GM13976 (cell line): ENCODE results near the gene SRP68.

Experiments used
- DNase-seq: peaks from one replicate; pipeline ENCODE4 v3.0.0; 2012; ENCODE audit warnings: low spot score
- in situ Hi-C: fragments of 300-500 bp; cut with MboI; formaldehyde crosslinking; loops from one replicate; pipeline ENCODE4 v1.12.0; 2022; ENCODE audit warnings: low sequenced_read_pairs, mixed read lengths, inconsistent platforms; ENCODE audit not compliant: unreplicated experiment
- TF ChIP-seq, protein P1 (sequence below): IDR thresholded peaks from 2 replicates; pipeline ENCODE4 v1.5.1; 2012; ENCODE audit warnings: borderline replicate concordance, mild to moderate bottlenecking; ENCODE audit not compliant: insufficient read depth; ENCODE audit errors: extremely low read depth, missing control alignments, control extremely low read depth

SRP68 gene

DNA sequence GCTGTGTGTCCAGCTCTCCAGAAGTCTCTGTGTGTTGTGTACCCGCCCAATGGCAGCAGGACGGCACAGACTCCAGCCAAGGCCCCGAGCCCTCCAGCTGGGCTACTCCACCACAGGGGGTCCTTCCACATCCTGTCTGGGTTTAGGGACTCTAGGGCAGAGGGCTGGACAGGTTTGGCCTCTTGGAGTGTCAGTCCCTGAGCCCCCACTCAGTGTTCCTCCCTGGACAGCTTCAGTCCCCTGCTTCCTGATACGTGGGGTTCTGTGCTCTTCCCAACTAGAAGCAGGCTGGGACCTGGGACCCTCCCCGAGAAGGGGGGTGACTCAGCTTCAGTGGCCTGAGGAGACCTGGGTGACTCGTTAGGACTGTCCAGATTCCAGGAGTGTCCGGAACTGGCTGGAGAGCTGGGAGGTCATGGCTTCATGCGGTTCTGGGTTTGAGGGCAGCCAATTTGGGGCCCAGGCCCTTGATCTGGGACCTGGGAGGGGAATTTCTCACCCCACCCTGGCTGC, 67.5 kb downstream of the SRP68 start:
- TF ChIP-seq, protein P1, sequence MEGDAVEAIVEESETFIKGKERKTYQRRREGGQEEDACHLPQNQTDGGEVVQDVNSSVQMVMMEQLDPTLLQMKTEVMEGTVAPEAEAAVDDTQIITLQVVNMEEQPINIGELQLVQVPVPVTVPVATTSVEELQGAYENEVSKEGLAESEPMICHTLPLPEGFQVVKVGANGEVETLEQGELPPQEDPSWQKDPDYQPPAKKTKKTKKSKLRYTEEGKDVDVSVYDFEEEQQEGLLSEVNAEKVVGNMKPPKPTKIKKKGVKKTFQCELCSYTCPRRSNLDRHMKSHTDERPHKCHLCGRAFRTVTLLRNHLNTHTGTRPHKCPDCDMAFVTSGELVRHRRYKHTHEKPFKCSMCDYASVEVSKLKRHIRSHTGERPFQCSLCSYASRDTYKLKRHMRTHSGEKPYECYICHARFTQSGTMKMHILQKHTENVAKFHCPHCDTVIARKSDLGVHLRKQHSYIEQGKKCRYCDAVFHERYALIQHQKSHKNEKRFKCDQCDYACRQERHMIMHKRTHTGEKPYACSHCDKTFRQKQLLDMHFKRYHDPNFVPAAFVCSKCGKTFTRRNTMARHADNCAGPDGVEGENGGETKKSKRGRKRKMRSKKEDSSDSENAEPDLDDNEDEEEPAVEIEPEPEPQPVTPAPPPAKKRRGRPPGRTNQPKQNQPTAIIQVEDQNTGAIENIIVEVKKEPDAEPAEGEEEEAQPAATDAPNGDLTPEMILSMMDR, result no peak
- DNase-seq, result no peak
- in situ Hi-C loops, result loop anchor here (10.0 kb wide), 1 partner anchor 290 kb away; no protein-coding TSS in a partner anchor

DNA sequence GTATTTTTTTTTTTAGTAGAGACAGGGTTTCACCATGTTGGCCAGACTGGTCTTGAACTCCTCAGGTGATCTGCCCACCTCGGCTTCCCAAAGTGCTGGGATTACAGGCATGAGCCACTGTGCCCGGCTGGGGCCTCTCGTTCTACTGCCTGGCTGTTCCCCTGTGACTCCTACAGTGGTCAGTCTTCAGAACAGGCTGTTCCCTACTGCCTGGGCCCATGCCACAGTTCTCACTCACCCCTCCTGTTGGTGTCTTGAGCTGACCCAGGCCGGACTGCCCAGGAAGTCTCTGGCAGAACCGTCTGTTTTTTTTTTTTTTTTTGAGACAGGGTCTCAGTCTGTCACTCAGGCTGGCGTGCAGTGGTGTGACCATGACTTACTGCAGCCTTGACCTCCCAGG, 68.4 kb downstream of the SRP68 start:
- in situ Hi-C loops, result loop anchor here (10.0 kb wide), 1 partner anchor 291 kb away; no protein-coding TSS in a partner anchor
- TF ChIP-seq, protein P1, result no peak
- no peak for DNase-seq

DNA sequence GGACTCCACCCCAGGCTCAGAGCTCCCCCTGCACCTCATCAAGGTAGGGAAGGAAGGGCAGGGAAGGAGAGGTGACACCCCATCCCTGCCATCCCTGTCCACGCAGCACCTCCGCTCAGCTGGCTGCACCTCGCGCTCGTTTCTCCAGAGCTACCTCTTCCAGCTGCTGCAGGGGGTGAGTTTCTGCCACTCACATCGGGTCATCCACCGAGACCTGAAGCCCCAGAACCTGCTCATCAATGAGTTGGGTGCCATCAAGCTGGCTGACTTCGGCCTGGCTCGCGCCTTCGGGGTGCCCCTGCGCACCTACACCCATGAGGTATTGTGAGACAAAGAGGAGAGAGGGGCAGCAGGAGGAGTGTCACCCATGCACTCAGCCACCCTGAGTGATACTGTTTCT, 70.2 kb downstream of the SRP68 start:
- in situ Hi-C loops, result loop anchor here (10.0 kb wide), 1 partner anchor 293 kb away; no protein-coding TSS in a partner anchor
- TF ChIP-seq, protein P1, result no peak
- DNase-seq, result no peak

DNA sequence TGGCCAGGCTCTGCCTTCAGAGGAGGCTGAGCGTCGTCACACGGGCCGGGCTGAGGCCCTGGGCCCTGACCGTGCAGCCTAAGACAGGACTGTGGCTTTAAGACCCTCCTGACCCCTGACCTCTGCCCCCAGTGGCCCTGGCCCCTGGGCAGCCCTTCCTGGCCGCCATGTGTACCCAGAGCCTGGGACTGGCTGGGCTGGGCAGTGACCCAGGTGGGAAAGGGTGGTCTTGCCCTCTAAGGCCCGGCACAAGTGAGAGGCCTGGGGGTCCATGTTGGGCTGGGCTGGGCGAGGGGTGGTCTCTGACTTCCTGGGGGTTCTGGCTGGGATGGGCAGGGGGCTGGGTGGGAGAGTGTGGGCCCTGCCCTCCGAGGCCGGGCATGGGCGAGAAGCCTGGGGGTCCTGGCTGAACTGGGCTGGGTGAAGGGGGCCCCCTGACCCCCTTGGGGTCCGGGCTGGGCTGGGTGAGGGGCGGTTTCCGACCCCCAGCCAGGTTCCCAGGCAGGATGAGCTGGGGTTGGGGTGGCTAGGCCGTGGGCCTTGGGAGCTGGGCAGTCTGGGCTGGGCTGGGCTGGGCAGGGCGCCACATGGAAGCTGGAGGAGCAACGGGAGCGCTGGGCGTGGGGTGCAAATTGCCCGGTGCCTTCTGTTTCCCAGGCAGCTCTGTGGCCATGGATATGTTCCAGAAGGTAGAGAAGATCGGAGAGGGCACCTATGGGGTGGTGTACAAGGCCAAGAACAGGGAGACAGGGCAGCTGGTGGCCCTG, 71.4 kb downstream of the SRP68 start, which contains the start of gene CDK3:
CDK3 (plus strand) TSS at position 101 of the 767 bp plus-strand sequence; CDS start at position 672, 571 bp downstream.
- TF ChIP-seq, protein P1, result no peak
- DNase-seq, result no peak
- in situ Hi-C loops, result loop anchor here (10.0 kb wide), 1 partner anchor 294 kb away; no protein-coding TSS in a partner anchor

DNA sequence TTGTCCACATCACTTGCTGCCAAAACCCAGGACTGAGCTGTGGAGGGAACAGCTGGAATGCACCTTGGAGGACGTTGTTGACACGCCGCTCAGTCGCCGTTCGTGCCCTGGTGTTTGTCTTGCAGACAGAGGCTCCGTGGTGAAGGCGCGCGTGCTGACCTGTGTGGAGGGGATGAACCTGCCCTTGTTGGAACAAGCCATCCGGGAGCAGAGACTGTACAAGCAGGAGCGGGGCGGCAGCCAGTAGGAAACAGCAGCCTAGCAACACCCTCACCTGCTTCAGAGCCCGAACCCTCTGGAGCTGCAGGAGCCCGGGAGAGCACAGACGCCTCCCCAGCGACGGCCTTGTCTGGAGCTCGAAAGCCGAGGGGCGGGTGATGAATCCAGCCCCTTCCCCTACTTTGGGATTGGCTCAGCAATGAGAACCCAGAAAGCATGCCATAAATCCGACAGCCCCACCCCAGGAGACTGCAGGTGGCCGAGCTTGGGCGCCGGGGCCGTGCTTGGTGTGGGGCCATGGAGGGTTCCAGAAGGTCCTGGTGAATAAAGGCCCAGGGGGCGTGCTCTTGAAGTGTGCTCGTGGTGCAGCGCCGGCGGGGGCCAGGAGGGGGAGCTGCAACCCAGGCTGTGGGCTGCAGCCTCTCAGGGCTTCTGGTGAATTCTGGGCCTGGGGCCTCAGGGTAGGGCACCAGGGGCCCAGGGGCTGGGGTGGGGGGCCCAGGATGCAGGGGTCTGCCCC, 72.1 kb downstream of the SRP68 start:
- in situ Hi-C loops, result loop anchor here (10.0 kb wide), 1 partner anchor 295 kb away; no protein-coding TSS in a partner anchor
- DNase-seq, result peak; percentile 90

More for the DNA sequence above, 72.1 kb downstream of the SRP68 start:
- TF ChIP-seq, protein P1, result peak; percentile 73
